ENCODE results near the gene HPCAL1. TPM values are rescaled to one million over a fixed set of nuclear protein-coding genes. Genes with fewer than 3 reads are reported as not detected.

The HPCAL1 gene
- total and polyA plus RNA-seq, 10 of the 15 experiments (the other 5 are each of a cell fraction or from before 2014, with no cell fraction given) = 0.40 to 12.8 (median 7.9) TPM

DNA sequence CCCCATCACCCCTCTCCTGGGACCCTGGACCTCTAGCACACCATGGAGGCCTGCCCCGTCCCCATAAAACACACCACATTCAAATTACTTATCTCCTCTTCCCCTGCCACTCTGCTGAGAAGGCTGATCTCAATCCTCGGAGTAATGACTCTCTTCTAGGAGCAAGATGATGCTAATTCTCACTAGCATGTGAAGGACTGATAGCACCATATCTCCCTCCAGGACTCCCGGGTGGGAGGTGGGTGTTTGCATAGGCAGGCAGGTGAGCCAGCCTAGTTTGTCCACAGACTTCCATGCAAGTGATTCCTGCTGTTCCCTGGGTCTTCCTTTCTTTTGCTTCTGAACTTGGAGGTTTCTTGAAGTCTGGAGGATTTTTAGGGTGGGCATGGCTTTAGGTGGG is 40.5 kb downstream of the HPCAL1 start:
- Histone ChIP-seq H3K4me3 (no peak overlapping the region), H3K79me2 (ENCODE audit: control insufficient read depth, insufficient read depth, low read length) (no peaks in the 10 kb centered on the region), H2AFZ (ENCODE audit: control insufficient read depth, low read depth, low read length) (no peak overlapping the region), H3K9ac (ENCODE audit: control insufficient read depth, insufficient read depth, low read length) (no peak overlapping the region), H3K9me3 (replicated peaks; ENCODE audit: control insufficient read depth, insufficient read depth, low read length) (no peaks in the 10 kb centered on the region), H3K27ac (ENCODE audit: control insufficient read depth, insufficient read depth) (no peak overlapping the region), H3K27me3 (replicated peaks in 1 of 2; ENCODE audit: control insufficient read depth in 2 of 2, insufficient read depth in 2 of 2, low read length in 1 of 2) (no peaks in the 10 kb centered on the region), H4K20me1 (ENCODE audit: control insufficient read depth, insufficient read depth) (no peaks in the 10 kb centered on the region), H3K4me2 (ENCODE audit: control insufficient read depth, insufficient read depth) (no peak overlapping the region), H3K4me1 (ENCODE audit: control insufficient read depth, insufficient read depth, low read length) (no peaks in the 10 kb centered on the region), H3K36me3 (ENCODE audit: control insufficient read depth in 2 of 2, insufficient read depth in 2 of 2, low read length in 1 of 2) (no peaks in the 10 kb centered on the region)
- no TSS peak for BruUV-seq (replicated peaks)
- in situ Hi-C loops (cut with MboI) (no loop called here), intact Hi-C loops (cut with micrococcal nuclease; ENCODE audit: unreplicated experiment) (no loop called here)
- FAIRE-seq = no peak
- ChIA-PET CTCF (no interaction called here), POLR2A (no interaction called here), SMC1A (ENCODE audit: uncharacterized antibody, unreplicated experiment) (interaction anchor here (1.1 kb wide), 1 partner anchor 15 kb away, joined by 3 read pairs; no protein-coding TSS in a partner anchor), RAD21 (ENCODE audit: unreplicated experiment) (interaction anchor here (1.5 kb wide), 1 partner anchor 66 kb away, joined by 6 read pairs; no protein-coding TSS in a partner anchor)
- DNase-seq (ENCODE audit: low read depth, low spot score) = no peak
- TF ChIP-seq YY1 (IDR thresholded peaks at IDR 0.05; ENCODE audit: low read depth, low read length) (no peak), ZNF217 (IDR thresholded peaks at IDR 0.05) (no peak), SMC3 (IDR thresholded peaks at IDR 0.05; ENCODE audit: borderline replicate concordance, low read length) (no peak), POLR2A (IDR thresholded peaks at IDR 0.05; ENCODE audit: low read depth, low read length) (no peak), SKIL (IDR thresholded peaks at IDR 0.05; ENCODE audit: low read depth, poor library complexity, severe bottlenecking) (no peak), RELB (IDR thresholded peaks at IDR 0.05; ENCODE audit: low read depth) (no peak)
- WGBS (ENCODE audit: insufficient coverage, insufficient replicate concordance, low lambda C conversion rate, missing lambda C conversion rate) = 22% methylated on average over 3 of the region's 3 CpGs
- ATAC-seq = no peak
